GM12865 (cell line): ENCODE data around the gene MX2.

Experiments
- DNase-seq: peaks from one replicate; pipeline ENCODE4 v3.0.0; 2010; ENCODE audit warnings: low read depth
- H3K4me3 ChIP-seq: 2 replicates; pipeline ENCODE4 v1.5.1; 2011; ENCODE audit warnings: mild to moderate bottlenecking, low read depth, low read length, control low read depth
- CTCF ChIP-seq: IDR thresholded peaks from 2 replicates; pipeline ENCODE4 v1.5.1; 2011; ENCODE audit warnings: low read length, control low read depth, low read depth, inconsistent platforms; ENCODE audit not compliant: insufficient read depth; ENCODE audit errors: missing control alignments

Gene MX2

DNA sequence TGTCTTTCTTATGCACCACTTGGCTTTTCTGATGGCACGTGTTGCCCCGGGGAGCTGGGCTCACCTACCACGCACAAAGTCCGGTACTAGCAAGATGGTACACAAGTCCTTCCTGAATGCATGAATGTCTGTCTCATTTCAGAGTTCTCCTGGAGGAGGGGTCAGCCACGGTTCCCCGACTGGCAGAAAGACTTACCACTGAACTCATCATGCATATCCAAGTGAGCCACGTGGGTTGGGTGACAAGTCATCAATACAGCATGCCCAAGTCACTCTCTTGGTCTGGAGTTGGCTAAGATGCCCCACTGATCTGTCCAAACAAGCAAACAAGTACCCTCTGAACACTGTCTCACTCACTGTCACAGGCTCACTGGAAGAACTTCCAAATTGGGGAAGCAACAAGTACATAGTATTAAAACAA is 35.7 kb downstream of the MX2 start:
- H3K4me3 ChIP-seq, result no peak overlapping the region
- peak; percentile 16 for DNase-seq
- no peak for TF ChIP-seq CTCF

DNA sequence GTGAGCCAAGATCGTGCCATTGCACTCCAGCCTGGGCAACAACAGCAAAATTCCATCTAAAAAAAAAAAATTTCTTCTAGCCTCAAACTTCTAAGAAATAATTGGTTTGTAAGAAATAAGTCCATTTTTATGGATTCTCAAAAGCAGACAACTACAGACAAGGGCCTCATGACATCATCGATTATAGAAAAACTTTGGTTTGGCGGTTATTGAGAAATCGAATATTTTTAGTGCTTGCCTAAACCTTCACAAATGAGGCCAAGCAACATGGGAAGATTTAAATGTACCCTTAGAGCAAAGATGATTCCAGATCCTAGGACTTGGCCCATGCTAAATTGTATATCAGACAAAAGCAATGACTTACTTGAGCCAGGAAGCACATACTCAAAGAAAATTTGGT is 36.4 kb downstream of the MX2 start:
- TF ChIP-seq CTCF, result no peak
- DNase-seq, result no peak
- no peak overlapping the region for H3K4me3 ChIP-seq

- no peak for TF ChIP-seq CTCF
- no peak overlapping the region for H3K4me3 ChIP-seq
- DNase-seq, result no peak
Measured at GRCh38 chr21:41398831-41399230, 37.0 kb downstream of the MX2 start.

DNA sequence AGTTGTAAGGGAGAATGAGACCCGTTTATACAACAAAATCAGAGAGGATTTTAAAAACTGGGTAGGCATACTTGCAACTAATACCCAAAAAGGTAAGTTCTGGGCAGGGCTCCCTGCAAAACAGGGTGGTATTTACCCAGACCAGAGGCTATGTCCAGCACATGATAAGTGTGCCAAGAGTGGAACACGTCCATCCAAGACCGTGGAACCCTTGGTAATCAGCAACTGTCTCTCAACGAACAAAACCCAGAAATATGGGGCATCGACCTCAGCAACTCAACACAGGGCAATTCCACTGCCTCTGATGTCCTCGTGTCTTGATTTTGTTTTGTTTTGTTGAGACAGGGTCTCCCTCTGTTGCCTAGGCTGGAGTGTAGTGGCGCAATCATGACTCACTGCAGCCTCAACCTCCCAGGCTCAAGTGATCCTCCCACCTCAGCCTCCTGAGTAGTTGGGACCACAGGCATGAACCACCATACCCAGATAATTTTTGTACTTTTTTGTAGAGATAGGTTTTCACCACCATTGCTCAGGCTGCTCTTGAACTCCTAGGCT is 37.5 kb downstream of the MX2 start:
- H3K4me3 ChIP-seq, result no peak overlapping the region
- no peak for DNase-seq
- TF ChIP-seq CTCF, result no peak

- TF ChIP-seq CTCF, result no peak
- DNase-seq, result no peak
- H3K4me3 ChIP-seq, result no peak overlapping the region
Measured at GRCh38 chr21:41402231-41402630, 40.4 kb downstream of the MX2 start.

GRCh38 chr21:41402796-41403195 is 41.0 kb downstream of the MX2 start:
- TF ChIP-seq CTCF, result no peak
- H3K4me3 ChIP-seq, result no peak overlapping the region
- DNase-seq, result no peak

DNA sequence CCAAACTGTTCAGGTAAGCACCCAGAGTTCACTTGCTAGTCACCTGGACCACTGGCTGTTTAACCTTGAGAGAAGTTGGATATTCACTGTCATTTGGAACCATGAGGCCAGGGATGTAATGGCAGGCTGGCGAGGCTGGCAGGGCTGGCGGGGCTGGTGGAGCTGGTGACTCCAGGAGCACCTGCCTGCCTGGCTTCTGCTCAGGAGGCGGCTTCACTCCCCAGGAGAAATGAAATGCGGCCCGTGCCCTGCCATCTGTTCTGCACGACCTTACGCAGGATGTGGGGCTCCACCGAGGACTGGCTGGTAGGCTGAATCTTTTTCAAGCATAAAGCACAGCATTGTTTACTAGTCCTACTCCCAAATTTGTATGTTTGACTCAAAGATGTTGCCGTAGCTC is 41.5 kb downstream of the MX2 start:
- TF ChIP-seq CTCF, result no peak
- DNase-seq, result no peak
- no peak overlapping the region for H3K4me3 ChIP-seq
